Lung (tissue), 12 donors: ENCODE measurements around the gene TMEM184B. TPM values are rescaled to one million over a fixed set of nuclear protein-coding genes. Genes with fewer than 3 reads are reported as not detected.

Experiments used
- ATAC-seq: fragments of 200-7000 bp; cut with Tn5 transposase; one replicate; pipeline ENCODE4 v1.9.1; 2020; ENCODE audit warnings: moderate number of reproducible peaks; ENCODE audit not compliant: insufficient read depth, low FRiP score
- DNase-seq, 3 donors: peaks; one replicate each; pipeline ENCODE4 v3.0.0-alpha.2; 2013 to 2017
- H3K27ac ChIP-seq, 2 donors: one replicate each; pipeline ENCODE4 v1.5.1; 2013; ENCODE audit warnings: mild to moderate bottlenecking in 2 of 2, moderate library complexity in 2 of 2, control low read depth in 1 of 2, inconsistent platforms in 1 of 2, low read depth in 1 of 2, low read length in 1 of 2
- H3K27me3 ChIP-seq, 3 donors: one replicate each; pipeline ENCODE4 v1.5.1; 2013; ENCODE audit warnings: low read length in 2 of 3; ENCODE audit not compliant: control insufficient read depth in 3 of 3, insufficient read depth in 3 of 3
- H3K36me3 ChIP-seq, 4 donors: one replicate each; pipeline ENCODE4 v1.5.1; 2013; ENCODE audit warnings: low read length in 4 of 4, mild to moderate bottlenecking in 1 of 4, moderate library complexity in 1 of 4; ENCODE audit not compliant: control insufficient read depth in 4 of 4, insufficient read depth in 4 of 4
- H3K4me1 ChIP-seq, 5 donors: one replicate each; pipeline ENCODE4 v1.5.1; 2013; ENCODE audit warnings: low read length in 5 of 5, mild to moderate bottlenecking in 2 of 5, moderate library complexity in 1 of 5; ENCODE audit not compliant: control insufficient read depth in 5 of 5, insufficient read depth in 5 of 5
- H3K4me3 ChIP-seq: one replicate; pipeline ENCODE4 v1.5.1; 2013; ENCODE audit warnings: mild to moderate bottlenecking, control low read depth, moderate library complexity
- H3K9ac ChIP-seq, 2 donors: one replicate each; pipeline ENCODE4 v1.5.1; 2013; ENCODE audit warnings: low read length in 2 of 2, control low read depth in 1 of 2; ENCODE audit not compliant: insufficient read depth in 1 of 2
- H3K9me3 ChIP-seq, 4 donors: one replicate each; pipeline ENCODE4 v1.5.1; 2013; ENCODE audit warnings: low read length in 3 of 4, mild to moderate bottlenecking in 1 of 4, moderate library complexity in 1 of 4; ENCODE audit not compliant: control insufficient read depth in 4 of 4, insufficient read depth in 3 of 4
- CTCF ChIP-seq: IDR thresholded peaks from 2 replicates; pipeline ENCODE4 v1.5.1; 2012; ENCODE audit warnings: mild to moderate bottlenecking; ENCODE audit errors: control extremely low read depth, extremely low read depth
- WGBS, 2 donors: extraction: QIAGEN DNeasy Blood & Tissue Kit; methylation state at CpG; one replicate each; pipeline ENCODE4 v1.1.7; 2013; 5-methylcytosine and 5-hydroxymethylcytosine counted together
- polyA plus RNA-seq, 2 donors: library from polyadenylated mRNA; stranded (reverse); fragments of 200-250 nt; gene quantifications; one replicate each; pipeline ENCODE4 v1.2.1, GENCODE V29; 2013
- total RNA-seq, 2 donors: library from RNA; depleted of rRNA in 1 of 2; stranded (reverse); fragments of >200 nt in 1 of 2; gene quantifications; one replicate each; pipeline ENCODE4 v1.2.1, GENCODE V29; 2014 to 2021
- donor health status: control.
- donor health status: control.
- donor health status: Bipolar disorder and iron deficiency.
- donor health status: healthy.
- donor health status: DM: yes; HTN: yes; CAD: no.

TMEM184B gene
- total and polyA plus RNA-seq, 4 donors = 26.3 to 82.4 (median 39.9) TPM

GRCh38 chr22:38189104-38189503, 83.7 kb downstream of the TMEM184B start:
- ATAC-seq (no peak), DNase-seq (no peak)
- Histone ChIP-seq H3K4me1 (peaks cover 0 to 7% (median 0%) of the 10 kb centered on the region in 5 donors), H3K27me3 (no peaks in the 10 kb centered on the region), H3K36me3 (no peaks in the 10 kb centered on the region), H3K27ac (no peak overlapping the region), H3K9ac (no peak overlapping the region), H3K9me3 (no peaks in the 10 kb centered on the region), H3K4me3 (no peak overlapping the region)
- WGBS, 2 donors = 78 to 87% methylated on average over 3 of the region's 3 CpGs
- no peak for TF ChIP-seq CTCF

GRCh38 chr22:38187413-38188212, 85.2 kb downstream of the TMEM184B start:
- DNase-seq (peak in 1 of 3 donors; percentile 60), ATAC-seq (no peak)
- peak overlapping the region in 1 of 2 donors; percentile 54 for H3K27ac ChIP-seq
- peak overlapping the region in 1 of 2 donors; percentile 13 for H3K9ac ChIP-seq
- no peak overlapping the region for H3K4me3 ChIP-seq
- H3K27me3 ChIP-seq = no peaks in the 10 kb centered on the region
- no peaks in the 10 kb centered on the region for H3K36me3 ChIP-seq
- TF ChIP-seq CTCF = no peak
- H3K4me1 ChIP-seq = peaks cover 0 to 7% (median 0%) of the 10 kb centered on the region in 5 donors
- 50 to 62% methylated on average over 10 of the region's 10 CpGs for WGBS, 2 donors
- no peaks in the 10 kb centered on the region for H3K9me3 ChIP-seq

GRCh38 chr22:38186429-38186828, 86.4 kb downstream of the TMEM184B start:
- no peaks in the 10 kb centered on the region for H3K9me3 ChIP-seq
- no peaks in the 10 kb centered on the region for H3K36me3 ChIP-seq
- peaks cover 0 to 7% (median 0%) of the 10 kb centered on the region in 5 donors for H3K4me1 ChIP-seq
- 50 to 61% methylated on average over 5 of the region's 5 CpGs for WGBS, 2 donors
- peak overlapping the region in 1 of 2 donors; percentile 24 for H3K27ac ChIP-seq
- no peak for TF ChIP-seq CTCF
- DNase-seq = no peak
- H3K4me3 ChIP-seq = no peak overlapping the region
- no peaks in the 10 kb centered on the region for H3K27me3 ChIP-seq
- H3K9ac ChIP-seq = no peak overlapping the region
- no peak for ATAC-seq
